Measurements from ENCODE around the gene VPS8. TPM values are rescaled to one million over a fixed set of nuclear protein-coding genes. Genes with fewer than 3 reads are reported as not detected.
A peak's percentile ranks its signal among the peaks of the same experiment; 100 is the strongest.

The VPS8 gene
- total and polyA plus RNA-seq, 9 of the 15 experiments (the other 6 are each of a cell fraction or from before 2014, with no cell fraction given), result 7.2 to 41.0 (median 28.3) TPM

GRCh38 chr3:184985586-184985985 lies 173.6 kb downstream of the VPS8 start:
- FAIRE-seq (no peak), ATAC-seq (no peak), DNase-seq (ENCODE audit: extremely low read depth in 1 of 4, low spot score in 3 of 4) (no peak)
- CTCF ChIA-PET (ENCODE audit: low intra/inter-chr PET ratio), result no interaction called here
- Histone ChIP-seq H3K4me3 (no peak overlapping the region), H3K79me2 (ENCODE audit: control insufficient read depth, insufficient read depth, low read length) (no peaks in the 10 kb centered on the region), H4K20me1 (replicated peaks; ENCODE audit: control insufficient read depth, insufficient read depth, low read length) (no peaks in the 10 kb centered on the region), H3K36me3 (ENCODE audit: control insufficient read depth, insufficient read depth, low read length) (no peaks in the 10 kb centered on the region), H3K4me2 (ENCODE audit: insufficient read depth, low read length) (no peak overlapping the region), H3K9me3 (replicated peaks; ENCODE audit: control insufficient read depth, insufficient read depth, low read depth, low read length) (no peaks in the 10 kb centered on the region), H2AFZ (ENCODE audit: low read depth, low read length) (no peak overlapping the region), H3K9ac (ENCODE audit: insufficient read depth in 1 of 2, low read depth in 2 of 2, low read length in 2 of 2) (no peak overlapping the region), H3K4me1 (replicated peaks in 1 of 2; ENCODE audit: control insufficient read depth in 2 of 2, insufficient read depth in 2 of 2, low read length in 2 of 2) (no peaks in the 10 kb centered on the region), H3K27me3 (ENCODE audit: control insufficient read depth in 2 of 2, insufficient read depth in 2 of 2, low read length in 2 of 2) (no peaks in the 10 kb centered on the region), H3K27ac (ENCODE audit: extremely low read depth, low read depth, low read length) (no peak overlapping the region), H3K9me1 (ENCODE audit: control insufficient read depth, insufficient read depth, low read length) (no peaks in the 10 kb centered on the region)
- TF ChIP-seq STAG1 (CRISPR knock-in tag; IDR thresholded peaks at IDR 0.05; ENCODE audit: borderline replicate concordance), result no peak
- TF ChIP-seq, protein P1, sequence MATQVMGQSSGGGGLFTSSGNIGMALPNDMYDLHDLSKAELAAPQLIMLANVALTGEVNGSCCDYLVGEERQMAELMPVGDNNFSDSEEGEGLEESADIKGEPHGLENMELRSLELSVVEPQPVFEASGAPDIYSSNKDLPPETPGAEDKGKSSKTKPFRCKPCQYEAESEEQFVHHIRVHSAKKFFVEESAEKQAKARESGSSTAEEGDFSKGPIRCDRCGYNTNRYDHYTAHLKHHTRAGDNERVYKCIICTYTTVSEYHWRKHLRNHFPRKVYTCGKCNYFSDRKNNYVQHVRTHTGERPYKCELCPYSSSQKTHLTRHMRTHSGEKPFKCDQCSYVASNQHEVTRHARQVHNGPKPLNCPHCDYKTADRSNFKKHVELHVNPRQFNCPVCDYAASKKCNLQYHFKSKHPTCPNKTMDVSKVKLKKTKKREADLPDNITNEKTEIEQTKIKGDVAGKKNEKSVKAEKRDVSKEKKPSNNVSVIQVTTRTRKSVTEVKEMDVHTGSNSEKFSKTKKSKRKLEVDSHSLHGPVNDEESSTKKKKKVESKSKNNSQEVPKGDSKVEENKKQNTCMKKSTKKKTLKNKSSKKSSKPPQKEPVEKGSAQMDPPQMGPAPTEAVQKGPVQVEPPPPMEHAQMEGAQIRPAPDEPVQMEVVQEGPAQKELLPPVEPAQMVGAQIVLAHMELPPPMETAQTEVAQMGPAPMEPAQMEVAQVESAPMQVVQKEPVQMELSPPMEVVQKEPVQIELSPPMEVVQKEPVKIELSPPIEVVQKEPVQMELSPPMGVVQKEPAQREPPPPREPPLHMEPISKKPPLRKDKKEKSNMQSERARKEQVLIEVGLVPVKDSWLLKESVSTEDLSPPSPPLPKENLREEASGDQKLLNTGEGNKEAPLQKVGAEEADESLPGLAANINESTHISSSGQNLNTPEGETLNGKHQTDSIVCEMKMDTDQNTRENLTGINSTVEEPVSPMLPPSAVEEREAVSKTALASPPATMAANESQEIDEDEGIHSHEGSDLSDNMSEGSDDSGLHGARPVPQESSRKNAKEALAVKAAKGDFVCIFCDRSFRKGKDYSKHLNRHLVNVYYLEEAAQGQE (IDR thresholded peaks at IDR 0.05; ENCODE audit: borderline replicate concordance), result peak; percentile 29; the same call in 1 of the 2 replicates
- TF ChIP-seq, protein P1 (CRISPR knock-in tag; IDR thresholded peaks at IDR 0.05; ENCODE audit: low read depth), result no peak
- intact Hi-C loops (cut with micrococcal nuclease), result no loop called here
- BruUV-seq (replicated peaks), result no TSS peak
- POLR2A ChIA-PET, result interaction anchor here (1.7 kb wide), 1 partner anchor 20 kb away, joined by 7 read pairs; no protein-coding TSS in a partner anchor
- 77% methylated on average over 5 of the region's 5 CpGs for WGBS (ENCODE audit: insufficient coverage, low coverage, missing lambda C conversion rate)
- in situ Hi-C loops (cut with MboI), result no loop called here

Data from K562 (cell line).